HG03565 (cell line): Measurements from ENCODE around the gene TRDMT1.

Experiments used
- ATAC-seq: cut with Tn5 transposase; IDR thresholded peaks from one replicate; pipeline ENCODE4 v1.9.1; 2021; ENCODE audit warnings: mild to moderate bottlenecking, moderate library complexity; ENCODE audit not compliant: unreplicated experiment

The TRDMT1 gene

DNA sequence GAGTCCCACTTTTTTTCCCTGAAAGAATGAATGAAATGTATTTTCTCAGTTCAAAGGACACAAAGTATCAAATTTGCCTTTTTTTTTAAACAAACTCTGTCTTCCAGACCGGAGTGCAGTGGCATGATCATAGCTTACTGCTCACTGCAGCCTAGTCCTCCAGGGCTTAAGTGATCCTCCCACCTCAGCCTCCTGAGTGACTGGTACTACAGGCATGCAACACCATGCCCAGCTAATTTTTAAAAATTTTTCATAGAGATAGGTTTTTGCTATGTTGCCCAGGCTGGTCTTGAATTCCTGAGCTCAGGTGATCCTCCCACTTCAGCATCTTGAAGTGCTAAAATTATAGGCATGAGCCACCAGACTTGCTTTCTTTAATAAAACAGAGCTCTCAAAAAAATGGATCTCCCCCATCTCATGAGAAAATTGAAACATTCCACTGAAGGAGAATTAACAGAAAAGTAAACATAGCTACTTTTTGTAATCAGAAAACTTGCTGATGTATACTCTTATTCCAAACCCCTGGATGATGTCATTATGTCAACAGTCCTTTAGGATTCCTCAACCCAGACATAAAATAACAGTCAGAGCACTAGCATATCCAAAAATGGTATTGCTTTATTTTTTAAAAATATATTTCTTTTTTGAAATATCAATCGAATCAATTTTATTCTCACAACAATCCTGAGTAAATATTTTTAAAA is 12.3 kb upstream of the TRDMT1 start:
- no peak for ATAC-seq

DNA sequence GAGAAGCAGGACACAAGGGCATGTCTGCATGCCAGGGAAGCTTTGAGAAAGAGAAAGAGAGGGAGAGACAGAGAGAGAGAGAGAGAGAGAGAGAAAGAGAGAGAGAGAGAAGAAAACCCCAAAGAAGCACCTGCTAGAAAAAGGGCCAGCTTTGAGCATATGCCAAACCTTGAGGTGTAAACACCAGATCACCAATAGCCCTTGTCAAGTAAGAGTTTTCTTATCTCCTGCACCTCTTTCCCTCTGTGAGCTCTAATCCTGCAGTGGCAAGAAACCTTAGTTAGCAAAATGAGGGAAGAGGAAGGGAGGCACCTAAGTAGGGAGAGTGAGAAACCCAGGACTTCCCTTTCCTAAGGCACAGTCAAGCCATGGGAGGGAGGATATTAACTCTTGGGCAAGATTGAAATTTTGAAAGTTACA is 11.3 kb upstream of the TRDMT1 start:
- no peak for ATAC-seq

DNA sequence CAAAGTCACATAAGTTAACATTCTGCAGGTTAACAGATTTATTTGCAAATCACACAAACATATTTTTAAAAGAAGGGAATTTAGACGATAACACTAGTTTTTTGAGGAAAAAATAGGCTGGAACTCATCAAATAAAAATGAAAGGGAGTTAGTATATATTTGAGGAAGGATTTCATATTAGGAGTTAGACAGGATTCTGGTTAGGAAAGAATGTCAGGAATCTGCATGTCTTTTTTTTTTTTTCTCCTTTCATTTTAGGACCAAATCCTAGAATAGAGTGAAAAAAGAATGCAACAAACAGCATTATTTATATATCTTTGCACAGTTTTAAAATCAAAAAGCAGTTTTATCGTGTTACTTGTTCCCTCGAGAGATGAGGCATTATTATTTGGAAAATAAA is 8.9 kb upstream of the TRDMT1 start:
- no peak for ATAC-seq

DNA sequence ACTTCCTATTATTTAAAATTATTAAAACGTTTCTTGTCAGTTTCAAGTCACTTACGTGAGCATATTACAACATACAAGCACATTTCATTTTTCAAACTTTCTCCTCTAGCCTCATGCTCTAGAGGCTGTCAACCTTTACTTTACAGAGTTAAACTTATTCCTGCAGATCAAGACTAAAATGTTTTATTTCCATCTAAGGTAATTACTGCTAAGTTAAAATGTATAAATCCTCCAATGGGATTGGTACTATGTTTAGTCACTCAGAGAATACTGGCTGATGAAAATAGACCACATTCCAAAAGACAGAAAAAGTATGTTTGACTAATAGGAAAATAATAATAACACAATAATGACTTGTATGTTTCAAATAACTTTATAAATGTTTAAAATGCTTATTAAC is 8.4 kb upstream of the TRDMT1 start:
- no peak for ATAC-seq

DNA sequence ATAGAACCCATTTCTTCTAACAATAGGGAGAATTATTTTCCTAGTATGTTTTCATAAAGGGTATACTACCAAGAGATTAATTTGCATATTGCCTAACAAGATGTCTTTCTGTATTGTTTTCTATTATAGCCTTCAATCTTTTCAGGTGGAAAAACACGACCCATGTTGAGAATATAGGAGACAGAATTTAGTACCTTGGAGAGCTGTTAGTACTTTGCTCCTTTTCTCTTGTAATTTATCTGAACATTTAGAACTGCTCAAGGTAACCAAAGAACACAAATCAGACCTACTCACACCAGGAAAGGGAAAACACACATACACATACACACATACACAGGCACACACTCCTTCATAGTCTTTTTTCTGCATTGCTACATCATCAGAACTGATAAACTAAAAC is 7.8 kb upstream of the TRDMT1 start:
- no peak for ATAC-seq

DNA sequence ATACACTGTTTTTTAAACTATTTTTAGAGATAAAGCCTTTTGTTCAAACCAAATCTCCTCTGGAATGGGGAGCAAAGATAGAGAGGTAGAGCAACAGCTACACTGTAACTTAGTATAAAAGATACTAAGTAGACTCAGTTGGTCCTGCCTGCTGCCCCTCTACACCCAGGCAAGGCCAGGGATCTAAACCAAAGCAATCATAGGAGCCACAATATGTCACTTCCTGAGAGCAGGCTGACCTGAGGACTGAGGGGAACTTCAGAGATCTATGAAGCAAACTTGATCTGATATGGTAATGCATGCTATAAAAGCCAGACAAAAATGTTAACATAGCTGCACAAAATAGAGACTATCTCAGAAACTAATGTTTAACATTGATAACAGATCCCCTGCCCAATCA is 7.0 kb upstream of the TRDMT1 start:
- ATAC-seq, result no peak

DNA sequence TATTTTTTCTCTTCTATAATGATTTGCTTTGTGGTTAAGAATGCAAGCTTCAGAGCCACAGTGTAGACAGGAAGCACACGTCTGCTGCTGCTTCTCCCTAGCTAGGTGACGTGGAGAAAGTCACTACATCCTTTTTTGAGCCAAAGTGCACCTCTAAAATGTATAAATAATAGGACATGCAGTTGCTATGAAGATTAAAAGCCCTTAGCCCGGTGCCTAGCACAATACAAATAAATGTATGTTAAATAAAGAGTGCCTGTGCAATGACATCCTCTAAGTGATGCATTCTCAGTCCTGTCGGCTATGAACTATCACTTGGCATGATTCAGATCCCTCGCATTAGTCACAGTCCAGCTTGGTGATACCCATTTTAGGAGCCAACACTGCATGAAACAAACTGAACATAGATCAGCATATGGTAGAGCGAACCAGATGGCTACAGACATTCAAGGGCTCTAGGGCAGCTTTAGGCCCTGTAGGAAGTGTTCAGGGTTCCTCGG is 4.8 kb upstream of the TRDMT1 start:
- ATAC-seq, result peak; percentile 35

DNA sequence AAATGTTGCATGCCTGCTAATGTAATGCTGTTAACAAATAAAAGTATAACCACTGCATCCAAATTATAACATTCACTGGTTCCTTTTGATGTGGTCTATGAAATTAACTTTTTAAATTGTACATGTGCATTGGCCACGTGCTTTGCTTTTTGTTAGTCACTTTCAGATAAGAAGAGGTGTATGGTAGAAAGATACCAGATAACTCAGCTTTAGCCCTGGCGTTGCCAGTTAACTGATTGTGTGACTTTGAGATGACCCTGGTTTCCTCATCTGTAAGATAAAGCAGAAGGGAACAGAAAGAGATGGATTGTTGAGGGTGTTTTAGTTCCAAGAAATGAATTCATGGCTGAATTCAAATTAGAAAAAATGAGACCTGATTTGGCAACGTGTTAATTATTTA is 1.9 kb upstream of the TRDMT1 start:
- ATAC-seq, result no peak

DNA sequence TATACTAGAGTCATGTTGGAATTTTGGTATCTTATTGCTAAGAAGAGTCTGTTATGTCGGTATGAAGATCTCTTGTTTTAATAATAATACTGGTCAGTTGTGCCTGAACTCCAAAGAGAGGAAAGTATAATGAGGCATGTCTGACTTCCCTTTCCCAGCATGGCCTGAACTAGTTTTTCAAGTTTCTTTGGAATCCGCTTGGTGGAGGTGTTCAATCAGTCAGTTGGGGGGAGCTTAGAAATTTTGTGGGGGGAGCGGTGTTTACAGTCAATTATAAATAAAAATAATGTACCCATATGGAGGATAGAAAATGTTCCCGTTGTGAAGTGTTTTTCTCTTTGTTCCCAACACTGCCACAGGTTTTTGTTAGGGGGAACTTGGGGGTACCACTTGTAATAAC is 1.5 kb upstream of the TRDMT1 start:
- no peak for ATAC-seq

DNA sequence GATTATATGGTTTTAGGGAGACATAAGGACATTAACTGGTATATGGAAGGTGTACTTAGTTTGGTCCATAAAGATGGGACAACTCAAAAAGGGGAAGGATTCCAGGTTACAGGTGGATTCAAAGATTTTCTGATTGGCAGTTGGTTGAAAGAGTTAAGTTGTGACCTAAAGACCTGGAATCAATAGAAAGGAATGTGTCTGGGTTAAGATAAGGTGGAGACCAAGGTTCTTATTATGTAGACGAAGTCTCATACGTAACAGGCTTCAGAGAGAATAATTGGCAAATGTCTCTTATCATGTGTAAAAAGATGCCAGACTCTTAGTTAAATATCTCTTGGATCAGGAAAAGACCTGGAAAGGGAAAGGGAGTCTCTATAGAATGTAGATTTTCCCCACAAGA is 1.0 kb upstream of the TRDMT1 start:
- no peak for ATAC-seq

DNA sequence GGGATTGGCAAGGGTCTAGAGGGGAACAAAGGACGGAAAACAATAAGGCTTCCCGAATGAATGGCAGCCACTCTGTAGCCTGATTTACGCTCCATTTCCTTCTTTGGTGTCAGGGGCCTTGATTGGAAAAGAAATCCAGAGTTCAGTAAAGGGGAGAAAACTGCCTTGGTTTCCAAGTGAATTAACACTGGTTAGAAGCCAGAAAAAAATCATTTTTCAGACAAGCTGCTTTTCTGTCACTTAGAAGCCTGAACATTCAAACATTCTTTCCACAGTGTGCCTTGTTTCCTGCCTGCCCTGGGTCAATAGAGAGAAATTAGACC is 283 bp upstream of the TRDMT1 start:
- ATAC-seq, result no peak

DNA sequence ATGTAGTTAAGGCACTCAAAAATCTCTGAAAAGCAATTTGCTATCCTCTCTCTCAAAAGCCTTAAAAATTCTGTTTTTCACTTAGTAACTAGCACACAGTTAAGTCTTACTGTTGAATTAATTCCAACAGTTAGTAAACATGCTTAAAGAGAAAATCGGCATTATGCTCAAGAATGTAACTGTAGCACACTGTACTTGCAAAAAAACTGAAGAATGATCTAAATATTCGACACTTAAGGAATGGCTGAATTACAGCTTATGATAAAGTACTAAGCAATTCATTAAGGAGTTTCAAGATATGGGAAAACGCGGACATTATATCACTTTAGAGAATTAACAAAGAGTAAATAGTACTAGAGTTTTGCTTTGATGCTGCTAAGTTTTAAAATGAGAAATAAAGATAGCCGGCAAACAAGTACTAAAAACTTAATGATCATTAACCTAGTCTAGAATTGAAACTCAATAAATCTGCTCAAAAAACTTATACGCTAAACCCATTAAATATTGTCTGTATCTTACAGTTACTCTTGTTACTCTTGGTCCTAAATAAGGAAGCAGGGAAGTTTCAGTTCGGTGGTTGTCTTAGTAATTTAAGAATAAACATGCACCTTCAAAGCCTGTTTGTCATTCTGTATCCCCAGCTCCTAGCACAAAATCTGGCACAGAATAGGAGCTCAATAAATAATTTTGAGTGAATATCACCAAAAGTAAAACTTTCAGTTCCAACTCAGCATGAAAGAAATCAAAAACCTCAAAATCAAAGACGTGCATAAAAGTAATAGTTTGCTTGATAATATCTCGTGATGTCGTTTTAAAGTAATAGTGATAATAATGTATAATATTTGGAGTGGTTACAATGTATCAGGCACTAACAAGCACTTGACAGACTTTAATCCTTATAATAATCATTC is 1.2 kb downstream of the TRDMT1 start:
- ATAC-seq, result no peak

DNA sequence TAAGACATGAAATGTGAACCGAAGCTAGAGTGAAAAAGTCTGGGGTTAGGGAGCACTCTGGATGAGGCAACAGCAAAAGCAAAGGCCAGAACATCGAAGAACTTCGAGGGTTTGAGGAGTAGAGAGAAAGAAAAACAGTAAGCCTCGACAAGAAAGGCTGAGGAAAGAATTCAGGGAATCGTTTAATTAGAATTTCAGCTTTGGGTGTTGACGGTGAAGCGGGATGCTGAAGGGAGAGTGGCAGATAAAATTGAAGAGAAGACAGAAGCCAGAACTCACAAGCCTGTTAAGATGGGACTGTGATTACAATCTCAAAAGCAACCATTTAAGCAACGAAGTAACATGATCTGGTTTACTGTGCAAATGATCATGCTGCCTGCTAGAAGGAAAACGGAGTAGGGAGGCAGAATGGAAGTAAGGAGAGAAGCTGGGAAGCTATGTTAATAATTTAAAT is 2.1 kb downstream of the TRDMT1 start:
- no peak for ATAC-seq

DNA sequence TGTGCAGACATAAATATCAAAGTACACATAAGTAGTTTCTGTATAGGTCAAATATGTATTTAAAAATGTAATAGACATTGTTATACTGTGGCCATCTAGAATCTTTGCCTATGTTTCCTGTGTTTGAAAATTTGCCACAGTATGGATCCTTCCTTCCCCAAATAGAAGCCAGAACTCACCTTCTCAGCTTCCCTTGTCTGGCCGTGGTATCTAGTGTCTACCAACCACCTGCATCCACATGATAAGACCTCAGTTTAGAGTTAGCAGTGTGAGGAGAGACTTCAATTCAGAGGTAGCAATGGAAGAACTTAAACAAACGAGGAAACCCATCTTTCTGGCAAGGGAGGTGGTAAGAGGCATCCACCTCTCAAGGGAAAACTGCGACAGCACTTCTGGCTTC is 4.9 kb downstream of the TRDMT1 start:
- ATAC-seq, result no peak

DNA sequence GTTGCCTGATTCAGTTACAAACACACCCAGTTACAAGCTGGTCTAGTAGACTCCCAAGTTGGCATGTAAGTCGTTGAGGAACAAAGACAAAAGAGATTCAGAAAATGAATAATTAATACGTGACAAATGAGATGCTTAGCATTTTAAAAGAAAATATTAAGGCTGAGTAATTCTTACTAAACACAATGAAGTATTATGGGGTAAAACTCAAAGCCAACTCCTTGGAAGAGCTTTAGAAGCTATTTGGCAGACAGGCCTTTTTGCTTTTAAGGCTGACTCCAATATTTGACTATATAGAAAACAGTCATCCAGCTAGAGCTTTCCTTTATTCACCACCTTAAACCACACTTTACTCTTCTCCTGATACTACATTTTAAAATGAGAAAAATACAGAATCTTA is 5.4 kb downstream of the TRDMT1 start:
- no peak for ATAC-seq

DNA sequence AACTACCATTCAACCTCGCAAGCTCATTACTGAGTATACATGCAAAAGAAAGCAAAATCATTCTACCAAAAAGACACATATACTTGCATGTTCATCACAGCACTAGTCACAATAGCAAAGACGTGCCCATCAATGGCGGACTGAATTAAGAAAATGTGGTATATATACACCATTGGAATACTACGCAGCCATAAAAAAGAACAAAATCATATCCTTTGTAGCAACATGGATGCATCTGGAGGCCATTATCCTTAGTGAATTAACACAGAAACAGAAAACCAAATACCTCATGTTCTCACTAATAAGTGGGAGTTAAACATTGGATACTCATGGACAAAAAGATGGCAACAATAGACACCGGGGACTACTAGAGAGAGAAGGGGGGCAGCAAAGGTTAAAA is 6.4 kb downstream of the TRDMT1 start:
- no peak for ATAC-seq

DNA sequence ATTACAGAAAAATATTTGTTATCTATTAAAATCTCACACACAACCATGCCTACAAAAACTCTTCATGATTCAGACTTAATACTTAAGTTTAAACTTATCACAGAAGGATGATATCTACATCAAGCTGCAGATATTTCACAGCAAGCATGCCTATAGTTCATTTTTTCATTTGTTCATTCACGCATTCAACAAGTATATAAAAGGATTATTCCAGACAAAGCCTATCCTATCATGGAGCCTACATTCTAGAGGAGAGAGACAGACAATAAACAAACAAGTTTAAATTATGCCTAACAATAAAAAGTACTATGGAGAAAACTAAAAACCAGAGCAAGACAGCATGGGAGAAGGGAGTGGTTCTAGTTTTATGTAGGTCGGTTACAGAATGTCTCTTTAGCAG is 10.9 kb downstream of the TRDMT1 start:
- no peak for ATAC-seq

DNA sequence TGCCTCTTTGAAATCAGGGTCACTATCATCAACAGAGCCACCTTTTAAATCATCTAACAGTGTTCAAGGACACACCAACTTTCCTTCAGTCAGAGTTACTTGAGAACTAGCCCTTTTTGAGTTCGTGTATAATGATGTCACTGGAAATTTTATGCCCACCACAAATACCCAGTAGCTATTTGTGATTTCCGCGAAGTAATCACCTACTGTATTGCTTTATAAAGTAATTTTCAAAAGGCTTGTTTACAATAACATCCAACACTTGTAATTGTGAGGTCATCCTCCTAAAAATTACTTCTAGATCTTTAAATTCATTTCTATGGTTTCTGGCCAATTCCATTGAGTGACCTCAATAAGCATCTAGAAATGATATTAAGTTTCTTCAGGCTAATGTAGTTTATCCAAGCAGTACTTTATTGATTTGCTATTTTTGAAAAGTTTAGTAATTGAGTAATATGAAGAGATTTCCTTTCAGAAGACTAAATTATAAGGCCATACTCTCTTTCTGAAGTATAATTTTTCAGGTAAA is 12.8 kb downstream of the TRDMT1 start:
- no peak for ATAC-seq

DNA sequence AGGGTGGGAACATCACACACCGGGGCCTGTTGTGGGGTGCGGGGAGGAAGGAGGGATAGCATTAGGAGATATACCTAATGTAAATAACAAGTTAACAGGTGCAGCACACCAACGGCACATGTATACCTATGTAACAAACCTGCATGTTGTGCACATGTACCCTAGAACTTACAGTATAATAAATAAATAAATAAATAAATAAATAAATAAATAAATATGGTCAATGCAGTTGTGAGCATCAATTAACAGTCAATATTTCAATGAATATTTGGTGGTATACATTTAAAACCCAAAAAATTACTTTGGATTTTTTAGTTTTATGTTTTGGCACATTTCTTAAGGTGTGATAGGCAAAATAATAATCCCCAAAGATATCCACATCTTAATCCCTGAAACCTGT is 15.6 kb downstream of the TRDMT1 start:
- no peak for ATAC-seq

DNA sequence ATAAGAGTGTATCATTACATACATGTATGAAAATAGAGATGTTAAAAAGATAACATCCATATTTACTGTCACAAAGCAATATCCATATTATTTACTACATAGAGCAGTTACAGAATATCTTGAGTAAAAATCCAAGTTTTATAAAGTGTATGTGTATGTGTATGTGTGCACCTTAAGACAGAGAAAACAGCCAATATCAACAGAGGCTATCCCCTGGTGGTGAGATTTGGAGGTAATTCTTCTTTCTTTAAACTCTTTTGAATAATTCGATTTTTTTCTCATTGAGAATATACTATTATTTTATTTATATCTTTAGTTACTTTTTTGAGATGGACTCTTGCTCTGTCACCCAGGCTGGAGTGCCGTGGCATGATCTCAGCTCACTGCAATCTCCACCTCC is 18.4 kb downstream of the TRDMT1 start:
- ATAC-seq, result no peak

DNA sequence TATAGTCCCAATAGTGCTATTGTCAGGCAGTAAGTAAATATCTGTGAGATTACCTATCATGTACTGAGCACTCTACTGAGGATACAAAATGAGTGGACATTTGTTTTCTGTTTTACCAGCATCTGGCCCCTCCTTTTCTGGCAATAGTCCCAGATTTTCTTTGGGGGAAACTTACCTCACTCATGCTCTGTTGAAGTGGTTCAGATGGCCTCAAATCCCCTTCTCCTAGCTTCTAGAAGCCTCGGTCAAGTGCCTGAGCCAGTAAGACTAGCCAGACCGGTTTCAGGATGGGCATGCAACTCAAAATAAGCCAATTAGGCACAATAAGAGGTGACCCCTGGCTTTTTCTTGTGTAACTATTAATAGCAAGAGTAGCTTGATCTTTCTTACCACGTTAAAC is 19.7 kb downstream of the TRDMT1 start:
- ATAC-seq, result no peak

DNA sequence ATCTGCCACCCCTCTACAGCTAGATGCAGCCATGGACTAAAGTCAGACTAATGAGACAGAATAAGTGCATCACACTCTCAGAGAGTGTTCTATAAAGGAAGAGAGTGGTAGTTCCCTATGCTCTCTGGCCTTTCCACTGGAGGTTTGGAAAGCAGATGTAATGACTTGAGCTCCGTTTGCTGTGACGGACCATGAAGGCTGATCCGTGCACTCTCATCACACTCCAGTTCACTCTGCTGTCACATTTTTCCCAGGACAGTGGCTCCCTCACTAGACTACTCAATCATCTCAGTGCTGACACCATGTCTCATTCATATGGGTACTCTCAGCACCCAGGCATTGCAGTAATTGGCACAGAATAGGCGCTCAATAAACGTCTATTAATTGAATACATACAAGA is 20.4 kb downstream of the TRDMT1 start:
- no peak for ATAC-seq
